GM19238 (cell line): Measurements from ENCODE around the gene BEST1.
"Not testable (repeated sequence)": the region's sequence is repeated elsewhere in the genome, so short reads cannot be mapped to it uniquely, and the experiment has no call there.

Experiments
- DNase-seq: peaks from one replicate; pipeline ENCODE4 v3.0.0; 2011; ENCODE audit warnings: low spot score; ENCODE audit not compliant: insufficient read length

The BEST1 gene

DNA sequence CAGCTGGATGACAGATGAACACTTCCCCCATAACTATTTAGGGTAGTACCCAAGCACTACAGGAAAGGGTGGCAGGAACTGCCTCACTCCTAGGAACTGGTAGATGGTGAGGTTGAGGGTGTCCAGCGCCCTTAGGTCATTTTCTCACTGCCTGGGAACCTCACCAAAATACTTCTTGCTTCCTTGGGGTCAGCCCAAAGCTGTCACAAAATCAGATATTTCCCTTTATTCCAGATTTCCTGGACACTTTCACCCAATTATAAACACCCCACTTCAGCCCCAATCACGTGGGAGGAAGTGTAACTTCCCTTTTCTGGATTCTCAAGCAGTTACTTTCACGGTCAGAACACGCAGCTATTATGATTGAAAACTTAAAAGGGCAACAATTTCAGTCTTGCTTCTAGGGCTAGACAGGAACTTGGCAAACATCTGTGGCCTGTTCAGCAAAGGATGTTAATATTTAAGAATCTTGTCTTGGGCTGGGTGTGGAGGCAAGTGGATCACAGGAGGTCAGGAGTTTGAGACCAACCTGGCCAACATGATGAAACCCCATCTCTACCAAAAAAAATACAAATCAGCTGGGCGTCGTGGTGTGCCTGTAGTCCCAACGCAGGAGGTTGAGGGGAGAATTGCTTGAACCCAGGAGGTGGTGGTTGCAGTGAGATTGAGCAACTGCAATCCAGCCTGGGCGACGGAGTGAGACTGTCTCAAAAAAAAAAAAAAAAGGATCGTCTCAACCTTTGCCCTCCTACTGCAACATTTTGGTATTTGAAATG is 13.3 kb downstream of the BEST1 start:
- no peak for DNase-seq

DNA sequence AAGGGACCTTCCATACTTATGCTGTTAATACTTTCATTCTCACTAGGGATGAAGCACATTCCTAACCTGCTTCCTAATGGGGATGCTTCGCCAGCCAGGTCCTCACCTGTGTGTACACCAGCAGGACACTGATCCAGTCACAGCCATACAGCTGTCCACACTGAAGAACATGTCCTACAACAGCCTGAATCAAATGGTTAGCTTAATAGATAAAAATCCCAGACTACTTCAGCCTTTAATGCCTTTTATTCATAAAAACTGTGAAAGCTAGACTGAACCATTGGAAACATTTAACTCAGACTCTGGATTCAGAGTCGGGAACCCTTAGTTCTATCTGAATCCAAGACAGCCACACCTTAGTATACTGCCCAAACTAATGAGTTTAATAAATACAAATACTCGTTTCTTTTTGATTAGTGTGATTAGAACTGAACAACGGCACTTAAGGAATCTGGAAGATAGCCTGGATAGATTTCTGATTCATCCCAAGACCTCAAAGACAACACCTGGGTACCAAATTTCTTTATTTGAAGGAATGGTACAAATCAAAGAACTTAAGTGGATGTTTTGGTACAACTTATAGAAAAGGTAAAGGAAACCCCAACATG is 14.0 kb downstream of the BEST1 start:
- no peak for DNase-seq

DNA sequence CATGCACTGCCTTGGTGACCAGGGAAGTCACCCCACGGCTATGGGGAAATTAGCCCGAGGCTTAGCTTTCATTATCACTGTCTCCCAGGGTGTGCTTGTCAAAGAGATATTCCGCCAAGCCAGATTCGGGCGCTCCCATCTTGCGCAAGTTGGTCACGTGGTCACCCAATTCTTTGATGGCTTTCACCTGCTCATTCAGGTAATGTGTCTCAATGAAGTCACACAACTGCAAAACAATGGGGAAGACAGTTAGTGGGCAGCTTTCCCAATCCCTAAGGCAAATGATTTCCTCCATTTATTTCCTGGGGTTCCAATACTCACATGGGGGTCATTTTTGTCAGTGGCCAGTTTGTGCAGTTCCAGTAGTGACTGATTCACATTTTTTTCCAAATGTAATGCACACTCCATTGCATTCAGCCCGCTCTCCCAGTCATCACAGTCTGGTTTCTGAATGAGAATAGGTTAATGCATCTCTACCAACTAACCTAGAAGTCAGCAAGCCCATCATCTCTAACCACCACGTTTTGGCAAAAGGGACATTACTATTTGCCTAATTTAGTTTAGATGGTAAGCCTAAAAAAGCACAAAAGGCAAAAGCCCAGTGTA is 14.6 kb downstream of the BEST1 start:
- not testable (repeated sequence) for DNase-seq

DNA sequence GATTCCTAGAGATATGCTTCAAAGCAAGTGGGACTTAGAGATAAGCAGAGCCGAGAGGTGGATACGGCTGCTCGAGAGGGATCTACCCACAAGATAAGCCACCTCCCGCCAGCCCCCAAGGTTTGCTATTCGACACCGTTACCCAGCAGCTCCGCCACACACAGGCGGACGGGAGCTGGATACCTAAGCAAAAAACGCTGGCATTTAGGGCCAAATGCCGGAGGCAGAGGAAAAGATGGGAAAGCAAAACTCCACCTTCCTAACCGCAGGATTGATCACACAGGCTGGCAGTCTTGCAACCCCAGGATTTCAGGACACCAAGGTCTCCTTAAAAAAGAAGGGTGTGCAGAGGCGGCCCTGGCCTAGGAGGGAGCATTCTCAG is 16.6 kb downstream of the BEST1 start:
- no peak for DNase-seq

DNA sequence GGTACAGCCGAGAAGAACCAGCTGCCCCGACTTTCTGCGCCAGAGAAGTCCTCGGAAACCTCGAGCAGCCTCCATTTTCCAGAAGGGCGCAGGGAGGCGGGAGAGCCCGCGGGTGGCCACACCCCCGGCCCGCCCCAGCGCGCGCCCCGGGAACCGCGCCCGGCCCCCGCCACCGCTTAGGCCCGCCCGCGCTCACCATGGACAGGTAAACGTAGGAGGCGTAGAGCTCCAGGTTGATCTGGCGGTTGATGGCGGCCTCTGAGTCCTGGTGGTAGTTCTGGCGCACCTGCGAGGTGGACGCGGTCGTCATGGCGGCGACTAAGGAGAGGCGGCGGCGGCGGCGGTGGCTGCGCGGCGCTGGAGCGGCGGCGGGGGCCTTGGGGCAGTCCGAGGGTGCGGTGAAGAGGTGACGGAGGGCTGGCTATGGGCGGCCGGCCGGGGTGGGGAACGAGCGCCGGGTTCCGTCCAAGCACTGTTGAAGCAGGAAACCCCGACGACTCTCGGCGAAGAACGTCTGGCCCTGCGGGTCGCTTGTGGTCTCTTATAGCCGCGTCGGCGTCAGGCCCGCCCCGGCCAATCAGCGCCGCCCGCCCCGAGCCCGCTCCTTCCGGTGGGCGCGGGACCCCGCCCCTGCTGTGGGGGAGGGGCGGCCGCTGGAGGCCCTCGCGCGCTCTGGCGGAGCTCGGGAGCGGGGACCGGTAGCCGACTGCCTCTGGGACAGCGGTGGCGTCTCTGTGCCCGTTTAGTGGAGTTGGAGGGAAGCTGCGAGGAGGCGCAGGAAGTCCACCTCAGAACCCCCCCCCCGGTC is 17.2 kb downstream of the BEST1 start, which contains the start of gene FTH1:
FTH1 (minus strand) TSS at position 519 of the 808 bp plus-strand sequence; CDS start at position 310, 209 bp downstream.
- DNase-seq, result peak; percentile 78

DNA sequence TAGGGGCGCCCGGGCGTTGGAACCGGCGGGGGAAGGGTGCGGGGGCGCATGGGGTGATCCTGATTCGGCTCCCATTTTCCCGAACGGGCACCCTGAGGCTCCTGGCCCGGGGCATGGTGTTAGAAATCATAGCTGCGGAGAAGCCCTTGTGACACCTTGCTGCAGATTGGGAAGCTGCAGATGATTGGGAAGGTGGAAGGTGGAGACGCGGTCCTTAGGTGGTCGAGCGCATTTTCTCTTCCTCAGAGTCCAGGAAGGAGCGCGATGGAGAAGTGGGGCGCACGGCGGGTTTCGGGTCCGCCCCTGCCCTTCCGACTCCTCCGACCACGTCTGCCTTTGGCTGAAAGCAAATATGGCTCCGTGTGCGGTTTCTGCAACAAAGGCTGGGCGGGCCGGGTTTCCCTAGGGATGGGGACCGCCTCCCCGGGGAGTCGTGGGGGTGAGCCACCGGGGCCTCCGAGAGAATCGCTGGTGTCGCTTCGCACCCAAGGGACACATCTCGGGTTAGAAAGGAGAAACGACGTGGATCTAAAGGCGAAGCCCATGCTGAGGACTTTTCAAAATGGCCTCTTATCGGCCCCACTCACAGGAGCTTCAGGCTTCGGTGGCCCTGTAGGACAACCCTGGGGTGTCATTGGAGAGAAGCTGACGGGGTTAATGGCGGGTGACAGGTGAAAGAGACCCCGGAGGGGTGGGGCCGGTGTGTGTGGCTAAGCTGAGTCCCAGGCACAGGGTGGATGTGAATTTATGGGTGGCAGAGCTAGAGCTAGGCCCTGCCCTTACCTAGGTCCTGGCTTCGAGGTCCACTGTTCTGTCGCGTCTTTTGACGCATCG is 18.0 kb downstream of the BEST1 start:
- DNase-seq, result no peak

DNA sequence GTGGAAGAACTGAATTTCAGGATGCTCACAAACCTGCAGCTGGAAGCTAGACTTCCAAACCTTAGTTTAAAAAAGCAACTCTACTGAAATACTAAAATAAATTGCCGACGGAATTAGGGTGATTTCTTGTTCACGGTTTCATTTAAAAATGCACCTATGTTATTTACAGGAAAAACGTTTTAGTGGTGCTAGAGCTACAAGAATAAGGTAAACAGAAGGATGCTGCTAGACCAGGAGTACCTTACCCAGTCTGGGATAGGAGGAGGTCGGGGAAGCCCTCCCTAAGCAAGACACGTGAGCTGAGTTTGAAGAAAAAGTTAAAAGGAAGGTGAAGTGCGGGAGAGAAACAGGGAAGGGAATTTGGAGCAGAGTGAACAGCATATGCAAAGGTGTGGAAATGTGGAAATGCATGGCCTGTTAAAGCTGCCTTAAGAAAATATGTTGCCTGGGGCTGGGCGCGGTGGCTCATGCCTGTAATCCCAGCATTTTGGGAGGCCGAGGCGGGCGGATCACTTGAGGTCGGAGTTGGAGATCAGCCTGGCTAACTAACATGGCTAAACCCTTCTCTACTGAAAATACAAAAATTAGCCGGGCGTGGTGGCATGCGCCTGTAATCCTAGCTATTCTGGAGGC is 18.7 kb downstream of the BEST1 start:
- no peak for DNase-seq

DNA sequence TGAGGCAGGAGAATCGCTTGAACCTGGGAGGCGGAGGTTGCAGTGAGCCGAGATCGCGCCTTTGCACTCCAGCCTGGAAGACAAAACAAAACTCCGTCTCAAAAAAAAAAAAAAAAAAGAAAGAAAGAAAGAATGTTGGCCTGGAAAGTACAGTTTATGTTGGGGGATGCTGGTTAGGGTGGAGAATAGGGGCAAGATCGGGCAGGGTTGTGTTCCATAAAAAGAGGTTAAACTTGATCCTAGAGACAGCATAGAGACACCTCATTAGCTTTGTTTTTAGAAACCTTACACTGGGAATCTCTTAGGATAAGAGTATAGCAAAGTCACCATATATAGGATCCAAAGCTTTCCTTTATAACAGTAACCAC is 19.2 kb downstream of the BEST1 start:
- DNase-seq, result no peak

DNA sequence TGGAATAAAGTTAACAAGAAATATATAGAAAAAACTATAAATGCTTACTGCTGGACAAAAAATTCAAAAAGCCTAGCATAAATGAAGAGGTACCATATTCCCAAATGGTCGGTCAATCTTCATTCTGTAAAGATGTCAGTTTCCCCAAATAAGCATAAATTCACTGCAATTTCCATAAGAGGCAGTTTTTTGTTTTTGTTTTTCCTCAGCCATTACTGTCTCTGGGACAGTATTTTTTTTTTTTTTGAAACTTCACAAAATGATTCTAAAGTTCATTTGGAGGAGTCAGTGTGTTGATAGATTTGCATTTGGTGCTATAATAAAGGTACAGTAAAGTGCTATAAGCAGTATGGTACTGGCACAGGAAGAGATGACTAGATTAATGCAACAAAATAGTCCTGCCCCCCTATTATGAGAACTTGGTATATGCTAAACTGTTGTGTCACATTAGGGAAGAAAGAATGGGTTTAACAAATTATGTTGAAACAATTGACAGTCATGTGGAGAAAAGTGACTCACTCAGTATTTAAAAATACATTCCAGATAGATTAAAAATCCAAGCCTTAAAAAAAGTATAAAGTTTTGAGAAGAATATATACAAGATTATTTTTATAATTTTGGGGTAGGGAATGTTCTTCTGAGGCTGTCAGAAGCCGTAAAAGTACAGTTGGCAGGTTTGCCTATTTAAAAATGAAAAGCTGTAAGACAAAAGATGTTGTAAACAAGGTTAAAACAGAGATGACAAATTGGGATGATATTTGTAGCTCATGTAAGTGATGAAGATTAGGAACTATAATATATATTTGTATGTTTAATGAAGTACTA is 19.9 kb downstream of the BEST1 start:
- DNase-seq, result no peak

DNA sequence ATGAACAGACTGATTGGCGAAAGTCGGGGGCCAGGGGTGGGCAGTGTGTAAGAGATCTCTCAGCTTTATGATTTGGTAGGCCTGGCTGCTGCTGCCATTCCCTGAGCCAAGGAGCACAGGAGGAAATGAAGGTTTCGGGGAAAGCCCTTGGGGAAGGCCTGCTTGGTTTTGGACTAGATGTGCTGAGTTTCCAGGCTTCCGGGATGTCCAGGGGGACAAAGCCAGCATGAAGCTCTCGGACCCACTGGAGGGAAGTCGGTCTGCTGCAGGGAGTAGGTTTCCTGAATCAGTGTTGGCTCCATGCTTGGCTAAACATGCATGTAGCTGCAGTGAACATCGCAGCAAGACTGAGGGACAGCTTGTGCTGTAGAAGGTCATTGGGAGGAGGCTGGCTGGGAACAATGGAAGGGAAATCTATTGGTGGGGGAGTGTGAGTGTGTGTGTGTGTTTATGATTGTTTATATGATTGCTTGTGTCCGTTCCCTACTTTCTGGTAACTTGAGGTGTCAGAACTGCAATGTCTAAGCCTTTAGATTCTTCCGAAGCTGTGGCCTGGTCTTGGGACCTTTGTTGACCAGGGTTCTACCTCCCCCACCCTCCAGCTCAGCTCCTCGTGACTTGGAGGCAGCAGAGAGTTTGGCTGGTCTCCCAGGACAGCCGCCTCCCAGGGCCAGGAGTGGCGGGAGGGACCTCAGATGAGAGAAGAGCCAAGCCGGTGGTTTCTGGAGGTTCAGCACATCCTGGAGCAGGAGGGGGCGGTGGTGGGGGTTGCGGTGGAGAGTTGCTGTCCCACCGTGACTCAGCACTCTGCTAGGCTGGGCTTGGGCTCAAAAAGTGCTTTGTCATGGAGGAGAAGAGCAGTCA is 21.3 kb downstream of the BEST1 start:
- no peak for DNase-seq

DNA sequence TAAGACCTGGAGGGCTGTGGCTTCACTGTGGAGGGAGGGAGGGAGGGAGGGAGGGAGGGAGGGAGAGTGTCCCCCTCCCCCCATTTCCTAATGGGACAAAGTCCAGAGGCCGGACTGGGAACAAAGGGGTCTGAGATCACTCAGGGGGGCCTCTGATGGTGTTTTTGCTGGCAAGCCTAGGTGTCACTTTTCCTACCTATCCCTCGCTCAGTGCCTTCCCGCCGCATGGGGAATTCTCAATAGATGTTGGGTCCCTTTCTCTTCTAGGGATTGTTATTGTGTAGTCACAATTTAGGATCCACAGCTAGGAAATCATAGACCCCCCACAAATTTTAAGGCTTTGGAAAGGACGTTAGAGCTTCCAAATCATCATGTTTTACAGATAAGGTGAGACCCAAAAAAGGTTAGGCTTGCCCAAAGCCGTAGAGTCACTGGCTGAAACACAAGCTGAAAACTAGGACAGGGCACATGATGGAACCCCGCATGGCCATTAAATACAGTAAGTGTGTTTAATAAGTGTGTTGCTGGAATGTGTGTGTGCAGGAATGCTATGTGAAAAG is 22.0 kb downstream of the BEST1 start:
- no peak for DNase-seq

DNA sequence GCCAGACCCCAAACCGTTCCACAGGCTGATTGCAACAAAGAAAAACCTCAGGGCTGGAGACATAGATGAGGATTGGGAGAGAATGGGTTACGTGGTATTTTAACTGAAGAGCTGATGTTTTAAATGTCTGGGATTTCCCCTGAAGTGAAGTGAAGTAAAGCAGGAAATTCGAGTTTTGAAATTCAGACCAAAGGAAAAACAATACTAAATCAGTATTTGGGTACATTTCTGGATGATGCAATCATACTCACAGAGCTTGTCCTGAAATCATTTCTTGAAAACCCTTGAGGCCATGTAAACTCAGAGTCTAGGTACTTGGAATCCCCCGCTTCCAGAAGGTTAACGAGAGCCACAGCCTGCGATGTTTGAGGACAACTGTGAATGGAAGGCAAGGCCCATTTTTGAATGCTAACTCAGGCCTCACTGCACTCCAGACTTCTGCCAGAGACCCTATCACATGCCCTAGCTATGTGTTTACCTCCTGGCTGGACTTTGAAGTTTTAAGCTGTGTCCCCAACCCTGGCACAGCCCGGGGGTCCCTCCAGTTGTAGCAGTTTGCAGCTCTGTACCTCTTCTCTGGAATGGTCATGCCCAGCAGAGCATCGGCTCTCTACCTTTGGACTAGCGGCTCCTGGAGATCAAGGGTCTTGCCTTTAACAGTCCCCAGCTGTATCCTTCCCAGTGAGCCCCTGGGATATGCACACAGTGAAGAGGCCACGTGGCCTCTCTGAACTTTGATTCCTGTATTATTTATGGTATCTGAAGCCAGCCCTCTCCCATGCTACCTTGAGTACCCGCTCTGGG is 22.7 kb downstream of the BEST1 start:
- no peak for DNase-seq

DNA sequence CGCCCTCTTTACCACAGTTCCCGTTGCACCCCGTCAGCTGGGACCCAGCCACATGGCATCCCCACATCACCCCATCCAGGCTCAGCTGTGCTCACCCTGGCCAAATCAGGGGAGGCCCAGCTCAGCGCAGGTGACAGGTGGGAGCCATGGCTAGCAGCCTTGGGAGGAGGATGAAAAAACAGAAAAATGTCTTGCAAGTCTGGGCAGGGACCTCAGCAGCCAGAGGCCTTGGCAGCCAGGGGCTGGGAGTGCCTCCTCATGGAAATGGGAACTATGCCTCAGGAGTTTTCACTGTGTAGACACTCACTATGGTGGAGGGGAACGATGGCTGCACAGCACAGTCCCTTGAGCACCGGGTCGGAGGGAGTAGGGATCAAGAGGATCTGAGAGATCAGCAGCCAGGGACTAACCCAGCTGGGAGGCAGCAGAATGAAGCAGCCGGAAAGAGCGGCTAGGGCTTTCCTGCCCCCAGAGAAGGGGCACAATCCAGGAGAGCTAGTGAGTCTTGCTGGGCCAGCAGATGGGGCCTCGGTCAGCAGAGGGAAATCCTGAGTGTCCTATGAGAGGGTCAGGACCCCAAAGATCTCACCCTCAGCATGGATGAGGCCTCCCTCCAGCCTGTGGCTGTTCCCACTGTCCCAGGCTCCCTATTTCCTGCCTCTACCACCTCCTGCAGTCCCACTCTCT is 23.5 kb downstream of the BEST1 start:
- DNase-seq, result no peak

DNA sequence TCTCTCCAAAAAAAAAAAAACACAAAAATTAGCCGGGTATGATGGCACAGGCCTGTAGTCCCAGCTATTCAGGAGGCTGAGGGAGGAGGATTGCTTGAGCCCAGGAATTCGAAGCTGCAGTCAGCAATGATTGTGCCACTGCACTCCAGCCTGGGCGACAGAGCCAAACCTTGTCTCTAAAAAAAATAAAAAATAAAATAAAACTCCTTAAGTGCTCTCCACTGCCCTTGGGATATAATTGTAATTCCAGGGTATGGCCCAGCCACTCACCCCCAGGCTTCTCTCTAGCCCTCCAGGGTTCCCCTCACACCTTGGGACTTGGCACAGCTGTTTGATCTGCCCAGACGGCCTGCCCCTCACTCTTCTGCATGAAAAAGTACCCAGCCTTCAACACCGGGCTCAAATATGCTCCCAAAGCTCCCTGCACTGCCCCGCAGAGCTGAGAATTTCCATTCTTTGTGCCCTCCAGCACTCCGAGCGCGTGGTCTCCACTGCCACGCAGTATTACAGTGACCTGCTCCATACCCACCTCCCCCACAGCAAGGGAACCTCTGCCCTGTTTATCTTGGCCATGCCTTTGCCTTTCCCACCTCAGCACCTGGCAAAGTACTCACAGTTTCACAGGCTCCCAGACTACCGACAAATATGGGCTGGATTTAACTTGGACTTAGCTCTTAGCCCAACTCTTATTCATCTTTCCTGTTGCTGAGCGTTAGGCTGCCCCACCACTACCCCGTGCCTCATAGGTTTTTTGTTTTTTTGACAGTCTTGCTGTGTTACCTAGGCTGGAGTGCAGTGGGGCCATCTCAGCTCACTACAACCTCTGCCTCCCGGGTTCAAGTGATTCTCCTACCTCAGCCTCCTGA is 24.8 kb downstream of the BEST1 start:
- no peak for DNase-seq

DNA sequence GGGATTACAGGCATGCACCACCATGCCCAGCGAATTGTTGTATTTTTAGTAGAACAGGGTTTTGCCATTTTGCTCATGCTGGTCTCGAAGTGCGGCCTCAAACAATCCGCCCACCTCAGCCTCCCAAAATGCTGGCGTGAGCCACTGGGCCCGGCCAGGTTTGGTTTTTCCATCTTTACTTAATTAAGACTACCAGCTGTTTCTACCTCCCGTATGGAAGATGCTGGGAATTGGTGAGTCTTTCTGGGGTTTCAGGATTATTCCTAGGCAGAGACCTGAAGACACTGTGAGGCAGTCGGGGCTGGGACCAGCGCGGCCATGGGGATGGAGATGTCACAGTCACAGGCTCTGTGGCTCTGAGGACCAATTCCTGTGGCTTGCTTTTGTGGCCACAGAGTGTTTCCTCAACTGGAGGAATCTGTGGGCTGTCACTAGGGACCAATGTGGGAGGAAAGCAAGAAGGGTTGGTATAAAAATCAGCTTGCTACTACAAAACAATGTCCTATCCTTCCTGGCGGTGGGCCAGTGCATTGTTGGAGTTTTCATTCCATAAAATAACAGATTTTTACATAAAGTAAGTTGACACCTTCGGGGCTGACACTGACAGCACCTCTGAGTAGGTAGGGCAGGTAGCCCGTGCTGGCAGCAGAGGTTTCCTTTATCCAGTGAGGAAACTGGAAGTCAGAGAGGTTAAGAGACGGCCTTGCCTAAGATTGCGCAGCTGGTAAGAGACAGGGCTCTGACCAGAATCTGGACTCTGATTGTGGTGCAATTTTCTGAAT is 25.7 kb downstream of the BEST1 start:
- no peak for DNase-seq
